ENCODE measurements around the gene CCS.

GRCh38 chr11:66638177-66639065 is 45.4 kb downstream of the CCS start, which contains the start of gene RBM4:
- TF ChIP-seq CTCF (IDR thresholded peaks at IDR 0.05), result peak in 4 of 7 experiments; percentile 17 to 44 (median 24)
- TF ChIP-seq POLR2A (IDR thresholded peaks at IDR 0.05), result peak; percentile 82 to 95 (median 94)

All from body of pancreas (tissue), 4 donors.